ENCODE data around the gene CYGB. TPM values are rescaled to one million over a fixed set of nuclear protein-coding genes. Genes with fewer than 3 reads are reported as not detected.
A peak's percentile ranks its signal among the peaks of the same experiment; 100 is the strongest.

Gene CYGB
- total RNA-seq, 1 donor = 39.1 TPM

DNA sequence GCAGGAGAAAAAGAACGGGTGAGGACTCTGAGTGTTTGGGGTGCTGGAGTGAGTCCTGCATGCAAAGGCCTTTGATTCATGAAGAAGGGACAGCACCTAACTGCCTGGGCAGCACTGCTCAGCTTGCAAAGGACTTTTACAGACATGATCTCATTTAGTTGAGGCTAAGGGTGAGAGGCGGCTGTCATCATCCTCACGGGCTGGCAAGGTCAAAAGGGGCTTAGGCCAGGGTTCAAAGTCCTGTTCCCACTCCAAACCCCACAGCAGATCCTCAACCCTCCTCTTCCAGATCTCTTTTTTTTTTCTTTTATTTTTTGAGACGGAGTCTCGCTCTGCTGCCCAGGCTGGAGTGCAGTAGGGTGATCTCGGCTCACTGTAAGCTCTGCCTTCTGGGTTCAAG lies 41.0 kb downstream of the CYGB start:
- no peaks in the 10 kb centered on the region for H3K9me3 ChIP-seq (ENCODE audit: low read depth, low read length)
- TF ChIP-seq, protein P1, sequence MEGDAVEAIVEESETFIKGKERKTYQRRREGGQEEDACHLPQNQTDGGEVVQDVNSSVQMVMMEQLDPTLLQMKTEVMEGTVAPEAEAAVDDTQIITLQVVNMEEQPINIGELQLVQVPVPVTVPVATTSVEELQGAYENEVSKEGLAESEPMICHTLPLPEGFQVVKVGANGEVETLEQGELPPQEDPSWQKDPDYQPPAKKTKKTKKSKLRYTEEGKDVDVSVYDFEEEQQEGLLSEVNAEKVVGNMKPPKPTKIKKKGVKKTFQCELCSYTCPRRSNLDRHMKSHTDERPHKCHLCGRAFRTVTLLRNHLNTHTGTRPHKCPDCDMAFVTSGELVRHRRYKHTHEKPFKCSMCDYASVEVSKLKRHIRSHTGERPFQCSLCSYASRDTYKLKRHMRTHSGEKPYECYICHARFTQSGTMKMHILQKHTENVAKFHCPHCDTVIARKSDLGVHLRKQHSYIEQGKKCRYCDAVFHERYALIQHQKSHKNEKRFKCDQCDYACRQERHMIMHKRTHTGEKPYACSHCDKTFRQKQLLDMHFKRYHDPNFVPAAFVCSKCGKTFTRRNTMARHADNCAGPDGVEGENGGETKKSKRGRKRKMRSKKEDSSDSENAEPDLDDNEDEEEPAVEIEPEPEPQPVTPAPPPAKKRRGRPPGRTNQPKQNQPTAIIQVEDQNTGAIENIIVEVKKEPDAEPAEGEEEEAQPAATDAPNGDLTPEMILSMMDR (IDR thresholded peaks at IDR 0.05; ENCODE audit: extremely low read depth, low read depth, low read length) = no peak
- no peak overlapping the region for H2AFZ ChIP-seq (ENCODE audit: low read length)
- H4K20me1 ChIP-seq (ENCODE audit: insufficient read depth, low read length) = no peaks in the 10 kb centered on the region
- H3K4me2 ChIP-seq (ENCODE audit: insufficient read depth, low read length) = no peak overlapping the region
- no peak overlapping the region for H3K27ac ChIP-seq (ENCODE audit: low read depth, low read length)
- no peaks in the 10 kb centered on the region for H3K36me3 ChIP-seq (ENCODE audit: insufficient read depth, low read length)
- H3K27me3 ChIP-seq (ENCODE audit: insufficient read depth, low read length) = no peaks in the 10 kb centered on the region
- no peak for DNase-seq (ENCODE audit: insufficient read length, low spot score, missing footprints)
- peaks cover 19% of the 10 kb centered on the region for H3K79me2 ChIP-seq (ENCODE audit: insufficient read depth, low read length)
- H3K4me1 ChIP-seq (ENCODE audit: insufficient read depth, low read length) = peaks cover 45% of the 10 kb centered on the region
- no peak overlapping the region for H3K4me3 ChIP-seq (ENCODE audit: insufficient read depth, low read length)

DNA sequence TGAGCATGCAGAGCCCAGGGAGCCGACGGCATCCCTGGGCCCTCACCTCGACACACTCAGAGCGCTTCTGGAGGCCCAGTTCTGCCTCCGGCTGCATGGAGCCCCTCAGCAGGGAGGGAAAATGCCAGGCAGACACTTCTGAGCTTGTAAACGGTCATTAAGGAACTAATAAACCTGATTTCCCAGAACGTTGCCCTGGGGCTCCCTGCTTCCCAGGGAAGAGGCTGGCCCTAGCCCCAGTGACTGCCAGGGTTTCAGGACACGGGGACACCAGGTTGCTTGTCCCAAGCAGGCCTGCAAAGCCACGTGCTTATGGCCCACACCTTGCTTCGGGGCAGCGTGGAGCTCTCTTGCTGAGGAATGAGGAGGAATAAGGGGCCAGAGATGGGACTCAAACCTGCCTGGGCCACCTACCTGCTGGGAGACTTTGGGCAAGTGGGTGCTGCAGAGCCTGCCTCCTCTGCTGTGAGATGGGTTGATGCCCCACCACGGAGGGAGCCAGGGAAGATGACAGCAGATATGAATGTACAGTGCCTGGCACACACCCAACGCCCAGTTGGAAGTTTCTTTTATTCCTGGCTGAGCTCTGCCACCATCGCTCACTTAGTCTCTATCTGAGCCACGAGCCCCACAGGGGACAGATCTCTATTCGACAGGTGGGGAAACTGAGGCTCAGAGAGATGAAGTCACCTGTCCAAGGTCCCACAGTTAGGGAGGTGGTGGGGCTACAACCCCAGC lies 41.7 kb downstream of the CYGB start:
- H3K4me2 ChIP-seq (ENCODE audit: insufficient read depth, low read length) = no peak overlapping the region
- H3K4me1 ChIP-seq (ENCODE audit: insufficient read depth, low read length) = peaks cover 44% of the 10 kb centered on the region
- TF ChIP-seq, protein P1 (IDR thresholded peaks at IDR 0.05; ENCODE audit: extremely low read depth, low read depth, low read length) = no peak
- no peak for DNase-seq (ENCODE audit: insufficient read length, low spot score, missing footprints)
- peaks cover 19% of the 10 kb centered on the region for H3K79me2 ChIP-seq (ENCODE audit: insufficient read depth, low read length)
- H4K20me1 ChIP-seq (ENCODE audit: insufficient read depth, low read length) = no peaks in the 10 kb centered on the region
- H2AFZ ChIP-seq (ENCODE audit: low read length) = no peak overlapping the region
- no peaks in the 10 kb centered on the region for H3K9me3 ChIP-seq (ENCODE audit: low read depth, low read length)
- no peak overlapping the region for H3K27ac ChIP-seq (ENCODE audit: low read depth, low read length)
- H3K36me3 ChIP-seq (ENCODE audit: insufficient read depth, low read length) = no peaks in the 10 kb centered on the region
- no peak overlapping the region for H3K4me3 ChIP-seq (ENCODE audit: insufficient read depth, low read length)
- H3K27me3 ChIP-seq (ENCODE audit: insufficient read depth, low read length) = no peaks in the 10 kb centered on the region

GRCh38 chr17:76493505-76494167 lies 43.9 kb downstream of the CYGB start:
- Histone ChIP-seq H3K27me3 (ENCODE audit: insufficient read depth, low read length) (no peaks in the 10 kb centered on the region), H3K79me2 (ENCODE audit: insufficient read depth, low read length) (peaks cover 10% of the 10 kb centered on the region), H3K36me3 (ENCODE audit: insufficient read depth, low read length) (no peaks in the 10 kb centered on the region), H3K4me3 (ENCODE audit: insufficient read depth, low read length) (peak overlapping the region; percentile 60), H2AFZ (ENCODE audit: low read length) (peak overlapping the region; percentile 73), H3K9me3 (ENCODE audit: low read depth, low read length) (no peaks in the 10 kb centered on the region), H3K4me1 (ENCODE audit: insufficient read depth, low read length) (peaks cover 34% of the 10 kb centered on the region), H3K4me2 (ENCODE audit: insufficient read depth, low read length) (peak overlapping the region; percentile 68), H4K20me1 (ENCODE audit: insufficient read depth, low read length) (no peaks in the 10 kb centered on the region), H3K27ac (ENCODE audit: low read depth, low read length) (peak overlapping the region; percentile 83)
- peak; percentile 87 for DNase-seq (ENCODE audit: insufficient read length, low spot score, missing footprints)
- TF ChIP-seq, protein P1 (IDR thresholded peaks at IDR 0.05; ENCODE audit: extremely low read depth, low read depth, low read length) = no peak

- peak; percentile 98 for DNase-seq (ENCODE audit: insufficient read length, low spot score, missing footprints)
- Histone ChIP-seq H3K4me1 (ENCODE audit: insufficient read depth, low read length) (peaks cover 28% of the 10 kb centered on the region), H3K27ac (ENCODE audit: low read depth, low read length) (peak overlapping the region; percentile 83), H3K36me3 (ENCODE audit: insufficient read depth, low read length) (no peaks in the 10 kb centered on the region), H3K27me3 (ENCODE audit: insufficient read depth, low read length) (no peaks in the 10 kb centered on the region), H3K9me3 (ENCODE audit: low read depth, low read length) (no peaks in the 10 kb centered on the region), H3K4me3 (ENCODE audit: insufficient read depth, low read length) (peak overlapping the region; percentile 60), H3K79me2 (ENCODE audit: insufficient read depth, low read length) (peaks cover 10% of the 10 kb centered on the region), H4K20me1 (ENCODE audit: insufficient read depth, low read length) (no peaks in the 10 kb centered on the region), H2AFZ (ENCODE audit: low read length) (peak overlapping the region; percentile 73), H3K4me2 (ENCODE audit: insufficient read depth, low read length) (peak overlapping the region; percentile 68)
- TF ChIP-seq, protein P1 (IDR thresholded peaks at IDR 0.05; ENCODE audit: extremely low read depth, low read depth, low read length) = no peak
Observed at GRCh38 chr17:76492989-76493501, 44.5 kb downstream of the CYGB start.
